Measurements from ENCODE around the gene RPN2.
A peak's percentile ranks its signal among the peaks of the same experiment; 100 is the strongest.

The RPN2 gene

DNA sequence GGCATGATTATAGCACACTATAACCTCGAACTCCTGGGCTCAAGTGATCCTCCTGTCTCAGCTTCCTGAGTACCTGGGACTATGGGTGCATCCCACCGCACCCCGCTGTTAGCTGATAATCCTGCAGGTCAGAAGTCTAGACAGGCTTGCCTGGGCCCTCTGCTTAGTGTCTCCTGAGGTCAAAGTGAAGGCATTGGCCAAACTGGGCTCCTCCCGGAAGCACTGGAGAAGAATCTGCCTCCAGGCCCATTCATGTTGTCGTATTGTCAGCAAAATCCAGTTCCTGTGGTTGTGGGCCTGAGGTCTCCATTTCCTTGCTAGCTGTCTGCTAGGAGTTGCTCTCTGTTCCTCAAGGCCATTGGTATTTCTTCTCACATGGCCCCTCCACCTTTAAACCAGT lies 6.6 kb downstream of the RPN2 start:
- no peak for DNase-seq (ENCODE audit: low read depth in 2 of 2)

DNA sequence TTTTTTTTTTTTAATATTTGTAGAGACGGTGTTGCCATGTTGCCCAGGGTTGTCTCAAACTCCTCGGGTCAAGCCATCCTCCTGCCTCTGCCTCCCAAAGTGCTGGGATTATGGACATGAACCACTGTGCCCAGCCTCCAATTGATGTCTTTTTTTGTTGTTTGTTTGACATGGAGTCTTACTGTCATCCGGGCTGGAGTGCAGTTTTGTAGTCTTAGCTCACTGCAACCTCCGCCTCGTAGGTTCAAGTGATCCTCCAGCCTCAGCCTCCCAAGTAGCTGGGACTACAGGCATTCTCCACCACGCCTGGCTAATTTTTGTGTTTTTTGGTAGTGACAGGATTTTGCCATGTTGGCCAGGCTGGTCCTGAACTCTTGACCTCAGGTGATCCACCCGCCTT lies 9.7 kb downstream of the RPN2 start:
- no peak for DNase-seq (ENCODE audit: low read depth in 2 of 2)

DNA sequence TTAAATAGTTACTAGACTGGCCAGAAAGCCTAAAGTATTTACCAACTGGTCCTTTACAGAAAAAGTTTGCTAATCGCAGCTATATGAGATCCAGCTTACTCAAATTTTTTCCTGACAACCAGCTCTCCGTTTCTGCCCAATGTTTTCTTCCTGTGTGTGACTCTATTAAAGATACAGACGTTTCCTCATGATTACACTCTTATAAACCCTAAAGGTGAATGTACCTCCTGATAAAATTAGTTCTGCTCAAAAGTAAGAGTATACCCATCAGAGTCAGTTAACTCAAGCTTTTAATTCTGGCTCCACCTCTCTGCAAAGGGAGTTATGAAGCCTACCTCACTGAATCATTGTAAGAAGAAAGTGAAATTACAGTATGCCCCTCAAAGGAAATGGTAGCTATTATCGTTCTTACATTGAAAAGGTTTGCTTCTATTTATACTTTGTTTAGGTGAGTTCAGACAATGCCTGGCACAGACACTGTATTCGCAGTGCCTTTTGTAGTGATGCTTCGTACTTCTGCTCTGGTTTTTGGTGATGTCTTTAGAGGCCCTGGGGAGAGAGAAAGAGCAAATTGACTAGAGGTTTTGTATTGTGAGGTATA lies 10.4 kb downstream of the RPN2 start:
- no peak for DNase-seq (ENCODE audit: low read depth in 2 of 2)

DNA sequence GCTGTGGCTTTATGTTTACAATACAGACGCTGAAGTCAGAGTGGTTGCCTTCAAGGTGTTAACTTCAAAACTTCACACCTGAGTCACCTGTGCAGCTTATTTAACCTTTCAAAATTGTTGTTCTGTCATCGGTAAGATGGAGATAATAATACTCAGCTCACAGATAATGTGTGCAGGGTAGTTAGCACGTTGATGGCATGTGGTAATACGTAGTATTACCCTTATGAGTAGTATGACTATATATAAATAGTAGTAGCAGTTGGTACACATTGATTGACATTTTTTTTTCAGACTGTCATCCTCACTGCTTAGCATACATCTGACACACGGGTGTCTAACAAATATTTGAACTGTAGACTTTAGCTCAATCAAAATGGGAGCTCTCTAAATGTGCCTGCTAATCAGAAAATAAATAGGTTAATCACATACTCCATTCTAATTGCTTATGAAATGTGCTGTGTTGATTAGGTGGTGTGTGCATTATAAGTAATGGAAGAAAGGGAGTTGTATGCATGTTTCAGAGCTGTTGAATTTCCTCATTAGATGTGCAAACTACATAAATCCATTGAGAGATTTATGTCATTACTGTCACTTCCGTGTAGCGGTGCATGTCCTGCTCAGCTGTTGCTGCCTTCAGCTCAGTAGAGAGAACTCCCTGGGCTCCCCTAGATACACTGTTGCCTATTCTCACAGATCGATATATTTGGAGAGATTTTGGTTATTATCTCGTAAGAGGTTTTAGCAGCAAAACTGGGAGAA lies 11.4 kb downstream of the RPN2 start:
- DNase-seq (ENCODE audit: low read depth in 2 of 2): no peak

DNA sequence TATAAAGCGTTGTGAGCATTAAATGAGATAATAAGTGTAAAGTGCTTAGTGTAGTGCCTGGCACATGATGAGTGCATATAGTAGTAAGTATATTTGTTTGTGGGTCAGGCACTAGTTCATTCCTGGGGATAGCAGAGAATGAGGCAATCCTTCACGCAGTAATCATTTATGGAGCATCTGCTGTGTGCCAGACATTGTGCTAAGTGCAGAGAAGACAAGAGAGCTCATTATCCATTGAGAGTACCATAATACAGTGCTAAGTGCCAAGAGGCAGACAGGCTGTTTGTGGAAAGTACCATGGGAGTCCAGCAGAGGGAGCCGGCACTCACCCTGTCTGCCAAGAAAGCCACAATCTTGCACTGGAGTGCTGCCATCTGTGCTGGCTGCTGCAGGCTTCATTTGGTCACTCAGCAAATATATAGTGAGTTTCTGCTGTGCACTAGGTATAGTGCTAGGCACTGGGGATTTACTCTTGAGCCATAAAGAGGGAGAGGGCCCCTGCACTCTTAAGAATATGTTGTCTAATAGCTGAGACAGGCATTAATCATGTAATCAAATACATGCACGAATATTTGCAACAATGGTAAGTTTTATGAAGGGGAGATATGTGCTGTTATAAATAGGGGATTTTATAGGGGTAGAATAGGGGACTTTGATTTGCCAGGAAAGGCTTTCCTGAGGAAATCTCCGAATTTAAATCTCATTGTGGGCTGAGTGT lies 13.2 kb downstream of the RPN2 start:
- peak; percentile 35 to 44 for DNase-seq (ENCODE audit: low read depth in 2 of 2)

DNA sequence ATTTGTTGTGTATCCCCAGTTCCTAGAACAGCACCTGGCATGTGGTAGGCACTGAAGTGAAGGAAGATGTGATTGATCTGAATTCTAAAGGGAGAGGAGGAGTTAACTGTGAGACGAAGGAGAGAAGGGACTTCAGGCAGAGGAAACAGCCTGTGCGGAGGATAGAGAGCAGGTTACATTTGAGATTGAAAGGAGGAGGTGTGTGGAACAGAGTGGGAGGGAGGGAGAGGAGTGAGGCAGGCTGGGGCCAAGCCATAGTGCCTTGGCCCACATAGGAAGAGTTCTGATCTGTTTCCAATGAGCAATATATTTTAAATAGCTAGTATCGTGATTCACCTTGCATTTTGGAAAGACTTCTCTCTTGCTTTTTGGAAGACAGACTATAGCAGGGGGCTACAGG lies 14.1 kb downstream of the RPN2 start:
- DNase-seq (ENCODE audit: low read depth in 2 of 2): no peak

DNA sequence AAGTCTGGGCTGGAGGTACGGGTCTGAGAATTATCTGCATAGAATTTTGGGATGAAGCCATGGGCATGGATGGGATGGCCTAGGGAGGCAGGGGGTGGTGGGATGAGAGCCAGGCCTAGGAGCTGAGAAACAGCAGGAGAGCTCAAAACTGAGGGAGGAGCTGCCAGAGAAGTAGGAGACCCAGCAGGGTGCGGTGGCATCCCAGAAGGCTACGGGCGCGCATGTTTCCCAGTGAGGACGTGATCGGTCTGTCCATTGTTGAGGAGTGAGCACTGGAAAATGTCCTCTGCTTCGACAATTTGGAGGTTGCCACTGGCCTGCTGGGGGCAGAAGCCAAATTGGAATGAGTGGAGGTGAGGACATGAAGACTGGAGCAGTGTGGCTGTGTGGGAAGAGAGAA lies 14.7 kb downstream of the RPN2 start:
- no peak for DNase-seq (ENCODE audit: low read depth in 2 of 2)

DNA sequence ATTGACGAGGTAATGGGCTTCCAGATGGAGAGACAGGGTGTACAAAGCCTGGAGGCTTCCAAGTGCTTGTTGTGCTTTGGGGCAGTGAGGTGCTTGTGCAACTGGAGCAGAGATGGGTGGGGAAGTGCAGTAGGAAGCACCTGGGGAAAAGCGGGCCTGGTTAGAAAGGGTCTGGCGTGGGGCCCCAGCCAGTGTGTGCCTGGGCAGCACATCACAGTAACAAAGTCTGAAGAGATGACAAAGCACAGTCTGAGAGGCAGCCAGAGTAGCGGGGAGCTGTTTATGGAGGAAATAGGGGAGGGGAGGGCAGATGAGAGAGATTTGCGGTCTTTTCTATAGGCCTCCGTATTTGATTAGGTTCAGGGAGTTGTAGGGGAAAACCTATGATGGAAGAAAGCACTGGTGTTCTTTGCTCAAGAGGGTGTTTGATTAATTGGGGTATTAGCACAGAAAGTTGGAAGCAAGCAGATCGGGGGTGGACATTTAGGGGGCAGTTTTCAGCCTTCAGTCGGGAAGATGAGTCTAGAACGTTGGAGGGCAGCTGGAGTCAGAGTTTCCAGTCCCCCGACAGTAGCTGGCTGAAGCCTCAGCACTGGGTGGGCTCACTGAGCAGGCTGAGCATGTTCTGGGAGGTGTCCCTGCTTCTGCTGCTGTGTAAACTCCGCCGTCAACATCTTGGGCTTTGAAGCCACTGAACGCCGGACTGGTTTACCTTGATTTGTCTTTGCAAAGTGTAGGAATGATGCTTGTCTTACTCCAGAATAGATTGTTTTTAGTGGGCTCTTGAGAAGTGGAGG lies 15.7 kb downstream of the RPN2 start:
- DNase-seq (ENCODE audit: low read depth in 2 of 2): no peak

DNA sequence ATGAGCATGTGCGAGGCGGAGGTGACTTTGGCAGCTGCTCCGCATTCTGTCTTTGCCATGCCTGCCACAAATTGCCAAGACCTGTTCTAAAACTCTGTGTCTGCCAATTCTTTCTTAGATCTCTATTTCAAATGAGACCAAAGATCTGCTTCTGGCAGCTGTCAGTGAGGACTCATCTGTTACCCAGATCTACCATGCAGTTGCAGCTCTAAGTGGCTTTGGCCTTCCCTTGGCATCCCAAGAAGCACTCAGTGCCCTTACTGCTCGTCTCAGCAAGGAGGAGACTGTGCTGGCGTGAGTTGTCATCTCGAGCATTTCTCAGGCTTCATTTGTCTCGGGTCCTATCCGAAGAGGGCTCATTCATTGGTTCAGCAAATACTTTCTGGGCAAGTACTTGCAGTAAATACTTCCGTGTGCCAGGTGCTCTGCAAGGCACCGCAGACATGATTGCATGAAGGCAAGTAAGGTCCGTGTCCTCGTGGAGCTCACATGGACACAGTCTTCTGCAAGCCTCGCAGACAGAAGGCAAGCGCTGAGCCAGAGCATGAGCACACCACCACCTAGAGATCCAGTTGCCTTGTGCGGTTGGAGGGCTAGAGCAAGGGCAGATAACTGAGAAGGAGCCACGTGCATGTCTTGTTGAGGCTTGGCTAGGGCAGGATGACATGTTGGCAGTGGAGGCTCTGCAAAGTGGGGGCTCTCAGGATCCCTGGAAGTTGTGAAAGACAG lies 20.0 kb downstream of the RPN2 start:
- DNase-seq (ENCODE audit: low read depth in 2 of 2): no peak

DNA sequence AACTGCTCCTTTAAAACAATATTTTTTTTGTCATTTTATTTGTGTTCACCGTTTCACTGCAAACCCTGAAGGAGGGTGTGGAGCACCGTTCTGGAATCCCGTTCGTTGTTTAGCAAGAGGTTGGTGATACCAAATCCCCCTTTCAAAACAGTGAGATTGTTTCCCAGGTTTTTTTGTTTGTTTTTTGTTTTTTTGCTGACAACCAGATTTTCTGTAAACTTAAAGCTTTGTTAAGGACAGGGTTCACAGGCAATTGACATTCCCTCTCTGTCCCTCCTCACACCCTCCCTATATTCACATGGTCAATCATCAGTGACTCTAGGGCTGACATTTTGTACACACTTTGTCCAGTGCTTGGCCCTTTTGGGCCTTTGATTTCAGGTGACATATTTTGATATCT lies 21.2 kb downstream of the RPN2 start:
- DNase-seq (ENCODE audit: low read depth in 2 of 2): no peak

DNA sequence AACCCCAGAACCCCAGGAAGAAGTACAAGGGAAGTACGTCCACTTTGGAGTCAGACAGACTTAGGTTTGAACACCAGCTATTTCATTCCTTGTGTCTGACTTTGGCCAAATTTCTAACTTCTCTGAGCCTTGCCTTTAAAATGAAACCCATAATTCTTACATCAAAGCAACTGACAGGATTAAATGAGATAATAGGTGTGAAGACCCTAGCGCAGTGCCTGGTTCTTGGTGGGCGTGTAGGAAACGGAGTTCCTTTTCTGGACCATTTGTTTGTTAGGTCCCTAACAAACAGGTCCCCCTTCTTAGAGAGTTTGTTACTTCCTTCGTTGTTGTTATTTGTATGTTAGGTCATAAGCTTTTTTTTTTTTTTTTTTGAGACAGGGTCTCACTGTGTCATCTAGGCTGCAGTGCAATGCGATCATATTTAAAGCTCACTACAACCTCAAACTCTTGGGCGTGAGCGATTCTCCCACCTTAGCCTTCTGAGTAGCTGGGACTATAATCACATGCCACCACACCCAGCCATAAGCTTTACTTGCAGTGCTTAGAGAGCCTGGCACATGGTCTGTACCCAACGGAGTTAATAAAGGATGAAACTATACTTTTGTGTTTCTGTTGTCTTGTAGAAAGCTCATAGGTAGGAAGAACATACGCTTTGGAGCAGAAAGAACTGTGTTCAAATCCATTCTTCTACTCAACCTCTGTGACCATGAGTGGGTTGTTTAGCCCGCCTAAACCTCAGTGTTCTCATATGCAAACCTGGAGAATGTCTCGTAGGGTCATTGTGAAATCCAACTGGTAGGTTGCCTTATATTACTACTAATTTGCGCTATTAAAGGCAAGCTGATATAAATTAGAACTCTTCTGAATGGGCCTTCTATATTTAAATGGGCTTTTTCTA lies 22.0 kb downstream of the RPN2 start:
- no peak for DNase-seq (ENCODE audit: low read depth in 2 of 2)

DNA sequence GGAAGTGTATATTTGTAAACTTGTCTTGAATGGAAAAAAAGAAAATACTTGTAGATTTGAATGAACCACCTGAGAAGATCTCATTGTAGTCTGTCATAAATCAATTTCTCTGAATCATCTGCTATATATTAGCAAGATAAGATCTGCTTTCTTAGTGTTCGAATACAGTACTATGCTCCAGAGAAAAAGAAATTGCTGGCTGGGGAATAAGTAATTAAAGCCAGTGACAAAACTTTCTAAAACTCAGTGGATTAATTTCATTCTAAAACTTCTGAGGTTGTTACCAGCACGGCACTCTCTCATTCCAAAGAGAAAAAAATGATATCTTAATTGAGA lies 22.7 kb downstream of the RPN2 start:
- no peak for DNase-seq (ENCODE audit: low read depth in 2 of 2)

DNA sequence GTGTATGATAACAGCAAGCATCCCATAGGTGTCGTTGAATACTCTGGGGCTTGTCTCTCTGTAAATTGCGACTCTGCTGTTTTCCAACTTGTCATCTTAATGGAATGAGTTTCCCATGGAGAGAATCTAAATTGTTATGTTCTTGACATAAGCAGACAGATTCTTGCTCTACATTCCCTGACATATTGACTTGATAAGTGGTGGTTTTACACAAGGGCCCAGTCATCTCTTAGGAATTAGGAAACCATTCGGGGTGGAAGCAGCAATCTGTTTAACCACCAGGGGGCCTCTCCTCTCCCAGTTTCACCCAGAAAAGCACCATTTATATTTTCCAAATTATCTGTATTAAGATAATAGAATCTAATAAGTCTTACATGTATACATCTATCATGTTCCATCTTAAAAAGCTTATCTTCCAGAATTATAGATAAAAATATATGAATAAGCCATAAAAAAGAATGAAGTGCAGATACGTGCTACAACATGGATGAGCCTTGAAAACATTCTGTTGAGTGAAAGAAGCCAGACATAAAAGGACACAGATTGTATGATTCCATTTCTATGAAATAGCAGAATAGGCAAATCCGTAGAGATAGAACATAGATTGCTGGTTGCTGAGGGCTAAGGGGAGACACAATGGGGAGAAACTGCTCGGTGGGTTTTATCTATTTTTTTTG lies 23.3 kb downstream of the RPN2 start:
- DNase-seq (ENCODE audit: low read depth in 2 of 2): no peak

DNA sequence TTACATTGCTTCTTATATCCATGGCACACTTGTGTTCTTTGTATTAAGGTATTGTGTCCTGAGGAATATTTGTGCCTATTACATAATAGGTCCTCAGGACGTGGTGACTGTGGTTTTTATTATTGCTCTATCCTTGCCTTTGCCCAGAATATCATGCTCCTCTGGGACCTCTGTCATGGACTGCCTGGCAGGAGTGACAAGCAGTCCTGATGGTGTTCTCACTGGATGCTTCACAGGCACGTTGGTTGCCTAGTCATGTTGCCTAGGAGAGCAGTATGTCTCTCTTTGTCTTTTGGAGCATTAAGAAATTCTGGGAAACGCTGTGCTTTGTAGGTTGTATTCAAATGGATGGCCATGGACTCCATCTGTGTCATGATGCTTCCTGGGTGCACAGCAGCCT lies 24.9 kb downstream of the RPN2 start:
- DNase-seq (ENCODE audit: low read depth in 2 of 2): no peak

DNA sequence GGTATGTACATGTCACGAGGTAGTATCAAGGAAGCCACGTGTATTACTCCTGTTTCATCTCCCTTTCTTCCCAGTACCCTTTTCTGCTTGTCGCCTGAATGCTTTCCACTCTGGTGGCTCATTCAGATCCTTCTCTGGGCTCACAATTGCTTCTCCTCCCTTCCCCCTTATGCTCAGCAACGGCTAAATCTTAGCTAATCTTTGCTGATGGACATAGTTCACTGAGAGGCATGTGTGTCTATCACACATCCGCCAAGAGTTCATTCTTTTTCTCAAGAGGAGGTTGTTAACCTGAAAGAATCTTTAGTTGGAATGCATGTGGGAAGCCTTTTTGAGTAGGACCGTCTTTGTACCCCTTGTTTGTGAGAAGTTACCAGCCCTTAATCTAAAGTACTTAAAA lies 26.0 kb downstream of the RPN2 start:
- no peak for DNase-seq (ENCODE audit: low read depth in 2 of 2)

DNA sequence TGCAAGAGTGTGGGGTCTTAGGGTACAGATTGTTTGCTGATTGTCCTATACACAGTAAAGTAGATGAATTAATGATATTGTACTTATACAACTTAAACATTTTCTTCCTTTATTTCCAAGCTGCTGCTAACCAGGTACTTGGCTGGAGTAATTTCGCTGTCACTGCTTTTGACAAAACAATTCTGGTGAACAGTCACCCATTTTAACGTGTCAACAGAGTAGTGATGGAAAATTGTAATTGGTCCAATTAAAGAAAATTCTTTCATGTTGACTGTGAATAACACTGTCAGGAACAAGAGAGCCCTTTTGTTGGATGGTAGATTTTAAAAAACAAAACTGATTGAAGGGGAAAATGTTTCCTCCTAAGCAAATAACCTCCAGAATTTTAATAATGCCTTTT lies 26.7 kb downstream of the RPN2 start:
- DNase-seq (ENCODE audit: low read depth in 2 of 2): no peak

DNA sequence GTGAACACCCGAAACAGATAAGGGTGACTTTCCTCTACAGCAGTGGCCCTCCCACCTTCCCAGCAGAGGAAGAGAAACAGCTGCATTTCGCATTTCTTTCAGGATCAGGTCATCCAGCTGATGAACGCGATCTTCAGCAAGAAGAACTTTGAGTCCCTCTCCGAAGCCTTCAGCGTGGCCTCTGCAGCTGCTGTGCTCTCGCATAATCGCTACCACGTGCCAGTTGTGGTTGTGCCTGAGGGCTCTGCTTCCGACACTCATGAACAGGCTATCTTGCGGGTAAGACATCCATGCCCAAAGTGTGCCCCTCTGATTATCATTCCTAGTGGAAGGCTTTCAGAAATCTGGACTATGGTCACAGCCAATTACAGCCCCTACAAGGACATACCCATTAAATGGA lies 28.0 kb downstream of the RPN2 start:
- no peak for DNase-seq (ENCODE audit: low read depth in 2 of 2)

DNA sequence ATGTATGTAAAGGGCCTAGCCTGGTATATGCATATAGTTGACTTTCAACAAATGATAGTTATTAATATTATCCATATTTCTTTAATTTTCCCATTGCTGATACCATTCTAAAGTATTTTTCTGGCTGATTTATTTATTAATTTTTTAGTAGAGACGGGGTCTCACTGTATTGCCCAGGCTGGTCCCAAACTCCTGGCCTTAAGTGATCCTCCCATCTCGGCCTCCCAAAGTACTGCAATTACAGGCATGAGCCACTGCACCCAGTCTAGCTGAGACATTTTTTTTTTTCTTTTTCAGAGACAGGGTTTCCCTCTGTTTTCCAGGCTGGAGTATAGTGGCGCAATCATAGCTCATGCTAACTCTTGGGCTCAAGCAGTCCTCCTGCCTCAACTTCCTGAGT lies 30.1 kb downstream of the RPN2 start:
- no peak for DNase-seq (ENCODE audit: low read depth in 2 of 2)

DNA sequence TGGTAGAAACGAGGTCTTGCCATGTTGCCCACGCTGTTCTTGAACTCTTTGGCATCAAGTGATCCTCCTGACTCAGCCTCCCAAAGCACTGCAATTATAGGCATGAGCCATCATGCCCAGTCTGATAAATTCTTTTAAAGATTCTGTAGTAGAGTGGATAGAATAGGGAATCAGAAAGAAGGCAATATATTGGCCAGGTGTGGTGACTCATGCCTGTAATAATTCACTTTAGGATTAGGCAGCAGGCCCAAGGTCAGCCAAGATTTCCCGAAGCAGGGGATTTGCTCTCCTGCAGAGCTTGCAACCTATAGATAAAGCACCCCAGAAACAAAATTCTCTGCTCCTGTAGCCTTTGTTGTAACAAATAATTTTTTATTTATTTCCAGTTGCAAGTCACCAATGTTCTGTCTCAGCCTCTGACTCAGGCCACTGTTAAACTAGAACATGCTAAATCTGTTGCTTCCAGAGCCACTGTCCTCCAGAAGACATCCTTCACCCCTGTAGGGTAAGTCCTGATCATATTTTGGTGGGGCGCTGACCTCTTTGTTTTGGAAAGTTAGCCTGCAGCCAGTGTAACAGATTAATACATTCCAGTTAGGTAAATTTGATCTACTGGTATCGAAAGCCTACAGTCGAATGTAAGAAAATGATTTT lies 30.7 kb downstream of the RPN2 start:
- DNase-seq (ENCODE audit: low read depth in 2 of 2): no peak

DNA sequence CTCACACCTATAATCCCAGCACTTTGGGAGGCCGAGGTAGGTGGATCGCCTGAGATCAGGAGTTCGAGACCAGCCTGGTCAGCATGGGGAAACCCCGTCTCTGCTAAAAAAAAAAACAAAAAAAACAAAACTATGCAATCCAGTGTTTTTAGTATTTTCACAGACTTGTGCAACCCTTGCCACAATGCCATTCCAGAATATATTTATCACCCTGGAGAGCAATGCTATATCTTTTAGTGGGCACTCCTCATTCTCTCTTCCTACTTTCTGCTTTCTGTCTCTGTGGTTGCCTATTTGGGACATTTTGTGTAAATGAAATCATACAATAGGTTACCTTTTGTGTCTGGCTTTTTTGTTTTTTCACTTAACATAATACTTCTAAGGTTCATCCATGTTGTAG lies 39.3 kb downstream of the RPN2 start:
- no peak for DNase-seq (ENCODE audit: low read depth in 2 of 2)
